K562 (cell line): ENCODE data around the gene GPR32. TPM values are rescaled to one million over a fixed set of nuclear protein-coding genes. Genes with fewer than 3 reads are reported as not detected.

Experiments
- BCL6 ChIP-seq: fragments of 250-450 bp; sonication (Bioruptor Pico); IDR thresholded peaks from 2 replicates; pipeline ENCODE4 v1.4.0; 2020
- FUS ChIP-seq: fragments of 200-400 bp; formaldehyde crosslinking; optimal IDR thresholded peaks from 2 replicates; pipeline ENCODE3; 2017; ENCODE audit warnings: low read depth, low read length
- GATA2 ChIP-seq: sonication (generic); formaldehyde crosslinking; IDR thresholded peaks from 2 replicates; pipeline ENCODE4 v1.4.0; 2020; ENCODE audit warnings: mild to moderate bottlenecking, missing genetic modification reagents
- GTF2F1 ChIP-seq: IDR thresholded peaks from 2 replicates; pipeline ENCODE4 v1.6.1; 2011; ENCODE audit warnings: low read depth, low read length, improper control_type of control experiment
- GTF3C2 ChIP-seq: IDR thresholded peaks from 3 replicates; pipeline ENCODE4 v1.6.1; 2011; ENCODE audit warnings: borderline replicate concordance, mild to moderate bottlenecking, moderate library complexity; ENCODE audit not compliant: insufficient read length; ENCODE audit errors: extremely low read depth
- HNRNPL ChIP-seq: fragments of 200-400 bp; formaldehyde crosslinking; IDR thresholded peaks from 2 replicates; pipeline ENCODE4 v1.6.1; 2017; ENCODE audit warnings: low read depth, mild to moderate bottlenecking, low read length
- ILF3 ChIP-seq: fragments of 450-650 bp; IDR thresholded peaks from 2 replicates; pipeline ENCODE4 v1.6.1; 2018; ENCODE audit warnings: antibody characterized with exemption, mild to moderate bottlenecking, moderate library complexity, borderline replicate concordance
- NFE2 ChIP-seq: IDR thresholded peaks from 2 replicates; pipeline ENCODE4 v1.6.1; 2014; ENCODE audit warnings: antibody characterized with exemption, low read depth
- NFIC ChIP-seq: fragments of 450-650 bp; IDR thresholded peaks from 2 replicates; pipeline ENCODE4 v1.6.1; 2017; ENCODE audit warnings: mild to moderate bottlenecking, inconsistent platforms
- RBFOX2 ChIP-seq: fragments of 200-400 bp; formaldehyde crosslinking; IDR thresholded peaks from 2 replicates; pipeline ENCODE4 v1.6.1; 2017; ENCODE audit warnings: low read depth, mild to moderate bottlenecking, low read length, moderate library complexity
- RUNX1 ChIP-seq: sonication (generic); IDR thresholded peaks from 2 replicates; pipeline ENCODE4 v1.6.1; 2016; ENCODE audit warnings: antibody characterized with exemption, low read depth
- ZNF592 ChIP-seq: fragments of 450-650 bp; IDR thresholded peaks from 2 replicates; pipeline ENCODE4 v1.6.1; 2017; ENCODE audit warnings: antibody characterized with exemption, mild to moderate bottlenecking
- polyA plus RNA-seq, 8 experiments: library from polyadenylated mRNA; depleted of rRNA in 4 of 8; stranded (reverse) in 5 of 8; unstranded in 3 of 8; fragments of >200 nt; fragmentation: Nextera tagmentation in 2 of 8; fragmentation: Illumina TruSeq in 1 of 8; extraction: Ambion mirVana in 2 of 8; extraction: Trizol in 1 of 8; gene quantifications; 2 replicates each; pipeline versions ENCODE4 v1.2.1 to v1.2.3, GENCODE V29; 2011 to 2014; ENCODE audit warnings: inconsistent platforms in 1 of 8, missing spikeins in 1 of 8
- total RNA-seq, 7 experiments: library from RNA; depleted of rRNA in 6 of 7; stranded (reverse); fragments of >200 nt in 6 of 7; fragmentation: Illumina TruSeq in 2 of 7; extraction: Trizol in 2 of 7; gene quantifications; 2 replicates each; pipeline versions ENCODE4 v1.2.1 to v1.2.3, GENCODE V29; 2011 to 2021; ENCODE audit warnings: low replicate concordance in 1 of 7
- TF ChIP-seq, protein P1 (sequence below): fragments of 450-650 bp; formaldehyde crosslinking; IDR thresholded peaks from 2 replicates; pipeline ENCODE4 v1.4.0; 2020; ENCODE audit warnings: mild to moderate bottlenecking, moderate library complexity
- TF ChIP-seq, protein P2 (sequence below): fragments of 250-450 bp; sonication (Bioruptor Pico); IDR thresholded peaks from 2 replicates; pipeline ENCODE4 v1.8.0; 2021; ENCODE audit warnings: borderline replicate concordance, mild to moderate bottlenecking, moderate library complexity; ENCODE audit not compliant: poor library complexity, severe bottlenecking
- TF ChIP-seq, protein P3 (sequence below): fragments of 250-450 bp; sonication (Bioruptor Pico); IDR thresholded peaks from 2 replicates; pipeline ENCODE4 v1.5.0; 2021; ENCODE audit warnings: mild to moderate bottlenecking, moderate library complexity

Gene GPR32
- total and polyA plus RNA-seq, 9 of the 15 experiments (the other 6 are each of a cell fraction or from before 2014, with no cell fraction given): not detected

- TF ChIP-seq HNRNPL: 0 out of 2 replicates have a peak, but pooled peaks have one; percentile 63
- TF ChIP-seq, protein P1, sequence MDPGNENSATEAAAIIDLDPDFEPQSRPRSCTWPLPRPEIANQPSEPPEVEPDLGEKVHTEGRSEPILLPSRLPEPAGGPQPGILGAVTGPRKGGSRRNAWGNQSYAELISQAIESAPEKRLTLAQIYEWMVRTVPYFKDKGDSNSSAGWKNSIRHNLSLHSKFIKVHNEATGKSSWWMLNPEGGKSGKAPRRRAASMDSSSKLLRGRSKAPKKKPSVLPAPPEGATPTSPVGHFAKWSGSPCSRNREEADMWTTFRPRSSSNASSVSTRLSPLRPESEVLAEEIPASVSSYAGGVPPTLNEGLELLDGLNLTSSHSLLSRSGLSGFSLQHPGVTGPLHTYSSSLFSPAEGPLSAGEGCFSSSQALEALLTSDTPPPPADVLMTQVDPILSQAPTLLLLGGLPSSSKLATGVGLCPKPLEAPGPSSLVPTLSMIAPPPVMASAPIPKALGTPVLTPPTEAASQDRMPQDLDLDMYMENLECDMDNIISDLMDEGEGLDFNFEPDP (CRISPR knock-in tag): no peak
- TF ChIP-seq GTF2F1: no peak
- TF ChIP-seq BCL6 (CRISPR knock-in tag): no peak
- TF ChIP-seq, protein P2, sequence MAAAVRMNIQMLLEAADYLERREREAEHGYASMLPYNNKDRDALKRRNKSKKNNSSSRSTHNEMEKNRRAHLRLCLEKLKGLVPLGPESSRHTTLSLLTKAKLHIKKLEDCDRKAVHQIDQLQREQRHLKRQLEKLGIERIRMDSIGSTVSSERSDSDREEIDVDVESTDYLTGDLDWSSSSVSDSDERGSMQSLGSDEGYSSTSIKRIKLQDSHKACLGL (CRISPR knock-in tag): no peak
- no peak for TF ChIP-seq GATA2 (CRISPR knock-in tag)
- TF ChIP-seq GTF3C2: no peak
- TF ChIP-seq RUNX1: no peak
- TF ChIP-seq, protein P3, sequence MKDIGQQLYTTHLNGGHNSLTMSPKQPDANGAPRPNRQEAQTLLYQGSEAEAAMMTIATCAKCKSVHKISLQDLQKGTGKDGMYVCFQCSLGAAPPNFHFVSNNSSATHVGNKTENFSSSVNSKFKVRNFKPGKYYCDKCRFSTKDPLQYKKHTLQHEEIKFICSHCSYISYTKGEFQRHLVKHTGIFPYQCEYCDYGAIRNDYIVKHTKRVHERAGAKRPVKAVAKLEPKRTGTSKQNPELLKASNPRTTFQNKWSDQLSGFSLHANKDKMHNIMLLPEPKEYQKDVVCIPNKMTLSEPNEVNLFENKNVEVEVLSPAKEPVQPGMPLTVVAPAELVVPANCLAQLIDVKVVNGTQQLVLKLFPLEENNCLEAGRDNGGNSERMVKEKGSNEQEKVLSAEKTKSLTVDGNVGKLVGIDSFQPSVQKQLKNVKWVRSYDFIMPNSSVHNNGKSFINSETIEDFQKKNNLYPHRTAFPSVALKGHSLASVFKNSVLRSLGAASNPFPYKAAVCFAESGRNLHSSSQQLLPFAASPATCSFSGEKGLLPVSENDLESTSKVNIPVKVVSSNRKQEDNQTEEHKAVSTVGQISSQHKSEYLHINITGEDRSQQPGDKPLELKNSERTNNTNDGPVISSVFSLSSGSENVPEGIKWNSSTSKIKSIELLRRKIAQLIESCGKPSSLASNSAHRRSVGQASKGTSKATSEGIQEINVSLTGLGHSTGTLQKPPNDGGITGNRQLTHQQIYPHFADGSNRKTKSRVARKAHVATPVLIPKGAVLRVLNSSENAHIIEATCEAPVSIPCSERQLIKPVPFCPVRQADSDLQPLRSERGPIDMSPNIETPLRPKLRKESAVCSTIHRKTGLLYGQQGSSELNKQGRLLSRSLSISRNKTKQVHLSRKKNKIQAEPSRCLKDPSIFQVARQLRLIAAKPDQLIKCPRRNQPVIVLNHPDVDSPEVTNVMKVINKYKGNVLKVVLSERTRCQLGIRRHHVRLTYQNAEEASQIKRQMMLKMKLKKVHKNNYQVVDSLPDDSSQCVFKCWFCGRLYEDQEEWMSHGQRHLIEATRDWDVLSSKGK (CRISPR knock-in tag): no peak
- no peak for TF ChIP-seq ILF3
- TF ChIP-seq NFIC: peak; percentile 75
- TF ChIP-seq ZNF592: no peak; the same call in 1 of the 2 replicates
- peak; percentile 9; the same call in 1 of the 2 replicates for TF ChIP-seq NFE2
- TF ChIP-seq RBFOX2: peak; percentile 94
- TF ChIP-seq FUS: no peak
These were observed 45.6 kb upstream of the GPR32 start (continued) for GRCh38 chr19:50724522-50725217.
